HG03469 (cell line): Measurements from ENCODE around the gene PSMA1.
"Not testable (repeated sequence)": the region's sequence is repeated elsewhere in the genome, so short reads cannot be mapped to it uniquely, and the experiment has no call there.

Experiments used
- ATAC-seq: cut with Tn5 transposase; IDR thresholded peaks from one replicate; pipeline ENCODE4 v1.9.1; 2021; ENCODE audit warnings: mild to moderate bottlenecking, moderate library complexity, moderate number of reproducible peaks; ENCODE audit not compliant: unreplicated experiment

Gene PSMA1

DNA sequence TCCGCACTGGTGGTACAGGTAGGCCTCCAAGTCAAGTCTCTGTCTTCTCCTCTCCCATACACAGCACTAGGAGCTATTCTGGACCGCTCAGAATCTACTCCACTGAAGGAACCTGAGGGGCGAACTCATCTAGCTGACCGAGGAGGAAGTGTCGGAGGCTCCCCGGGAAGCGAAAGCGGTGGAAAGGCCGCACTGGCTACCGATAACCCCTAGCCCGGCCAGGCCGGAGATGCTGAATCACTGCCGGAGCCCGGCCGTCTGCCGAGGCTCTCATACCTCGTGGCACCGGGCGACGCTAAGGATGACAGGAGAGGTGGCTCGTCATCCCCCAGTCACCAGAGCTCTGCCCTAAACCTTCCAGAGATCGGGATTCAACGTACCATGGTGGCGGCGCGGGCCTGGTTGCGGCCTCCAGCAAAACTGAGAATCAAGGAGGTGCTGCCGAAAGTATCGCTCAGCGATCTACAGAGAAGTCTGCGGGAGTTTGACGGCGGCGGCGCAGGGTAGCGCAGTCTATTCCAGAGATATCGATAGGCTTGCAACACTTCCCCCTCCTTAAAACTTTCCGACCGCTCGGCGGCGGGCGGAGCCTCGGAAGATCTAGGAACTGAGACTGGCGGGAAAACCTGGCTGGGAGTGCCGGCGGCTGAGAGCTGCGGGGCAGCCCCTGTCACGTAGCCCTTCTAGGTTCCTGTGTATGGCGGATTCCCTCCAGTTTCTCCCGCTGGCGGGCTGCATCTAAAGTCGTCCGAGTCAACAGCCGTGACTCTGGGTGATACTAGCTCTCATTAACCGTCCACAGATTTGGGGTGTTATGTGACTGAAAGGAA, at the start of gene PSMA1:
Gene PSMA1, minus strand, starts transcription at position 470 of the 830 bp plus-strand sequence. Its CDS starts 87 bp downstream, at position 383.
- ATAC-seq = peak; percentile 84

DNA sequence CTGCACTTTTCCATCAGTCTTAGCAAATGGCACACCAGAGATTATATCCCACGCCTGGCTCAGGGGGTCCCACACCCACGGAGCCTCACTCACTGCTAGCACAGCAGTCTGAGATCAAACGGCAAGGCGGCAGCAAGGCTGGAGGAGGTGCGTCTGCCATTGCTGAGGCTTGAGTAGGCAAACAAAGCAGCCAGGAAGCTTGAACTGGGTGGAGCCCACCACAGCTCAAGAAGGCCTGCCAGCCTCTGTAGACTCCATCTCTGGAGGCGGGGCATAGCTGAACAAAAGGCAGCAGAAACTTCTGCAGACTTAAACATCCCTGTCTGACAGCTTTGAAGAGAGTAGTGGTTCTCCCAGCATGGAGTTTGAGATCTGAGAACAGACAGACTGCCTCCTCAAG, 49.3 kb upstream of the PSMA1 start:
- not testable (repeated sequence) for ATAC-seq

DNA sequence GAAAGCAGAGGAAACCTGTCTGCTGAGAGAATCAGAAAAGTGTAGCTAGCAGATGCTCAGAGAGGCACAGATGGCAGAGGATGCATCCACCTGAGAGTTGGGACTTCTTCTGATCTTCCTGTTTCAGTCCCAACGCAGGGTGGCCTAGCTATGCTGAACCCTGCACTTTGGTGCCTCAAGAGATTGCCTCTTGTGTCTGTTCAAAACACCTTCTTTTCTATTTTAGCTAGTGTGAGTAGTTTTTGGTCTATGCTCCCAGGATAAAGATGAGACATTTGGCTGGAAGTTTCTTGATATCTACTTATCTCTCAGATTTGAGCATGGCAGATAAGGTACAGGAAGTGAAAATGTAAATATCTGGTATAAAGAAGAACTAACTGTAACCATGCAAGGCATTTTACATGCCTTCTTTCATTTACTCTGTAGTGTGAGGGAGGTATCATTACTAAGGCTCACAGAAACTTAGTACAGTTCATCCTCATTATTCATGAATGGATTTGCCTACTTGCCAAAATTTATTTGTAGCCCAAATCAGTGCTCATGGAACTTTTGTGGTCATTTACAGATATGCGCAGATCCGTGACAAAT, 47.0 kb upstream of the PSMA1 start:
- ATAC-seq = no peak

DNA sequence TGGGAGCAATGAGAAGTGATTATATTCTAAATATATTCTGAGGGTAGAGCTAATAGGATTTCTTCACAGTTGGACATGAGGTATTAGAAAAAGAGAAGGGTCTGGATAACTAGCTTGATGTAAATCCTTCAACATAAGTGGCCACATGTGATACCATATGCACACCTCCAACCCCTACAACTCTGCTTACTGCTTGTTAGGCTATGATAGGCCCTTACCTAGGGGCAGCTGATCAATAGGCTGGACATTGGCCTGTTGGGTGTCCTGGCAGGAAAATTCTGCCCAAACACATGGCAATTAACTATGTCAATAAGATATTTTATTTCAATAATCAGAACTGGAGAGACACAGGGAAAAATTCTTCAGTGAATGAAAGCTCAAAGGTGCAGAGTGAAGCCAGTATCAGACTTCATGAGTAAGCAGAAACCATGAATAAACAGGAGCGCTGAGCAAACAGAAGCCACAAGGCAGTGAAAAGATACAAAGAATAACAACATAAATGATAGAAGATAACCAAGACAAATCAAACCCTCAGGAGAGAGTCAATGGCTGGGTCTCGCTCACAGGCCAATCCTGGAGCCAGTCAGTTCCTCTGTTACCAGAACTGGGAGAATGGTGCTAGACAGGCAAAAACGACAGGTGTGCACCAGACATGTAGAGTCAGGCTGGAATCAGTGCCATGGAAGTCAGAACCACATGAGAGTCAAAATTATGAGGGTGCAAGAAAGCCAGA, 46.3 kb upstream of the PSMA1 start:
- no peak for ATAC-seq

DNA sequence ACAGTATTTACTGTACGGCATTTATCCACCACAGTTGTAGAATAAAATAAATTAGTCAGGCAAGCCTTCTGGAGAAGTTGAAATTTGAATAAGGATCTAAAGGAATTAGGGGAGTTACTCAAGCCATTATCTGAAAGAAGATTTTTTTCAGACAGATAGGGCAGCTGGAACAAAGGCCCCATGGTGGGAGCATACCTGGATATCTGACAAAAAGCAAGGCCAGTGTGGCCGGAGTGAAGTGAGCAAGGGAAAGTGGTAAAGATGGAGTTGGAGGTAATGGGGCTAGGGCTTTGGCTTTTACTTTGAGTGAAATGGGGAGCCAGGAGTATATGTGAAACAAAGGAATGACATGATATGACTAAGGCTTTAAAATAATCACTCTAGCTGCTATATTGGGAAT, 45.7 kb upstream of the PSMA1 start:
- no peak for ATAC-seq

DNA sequence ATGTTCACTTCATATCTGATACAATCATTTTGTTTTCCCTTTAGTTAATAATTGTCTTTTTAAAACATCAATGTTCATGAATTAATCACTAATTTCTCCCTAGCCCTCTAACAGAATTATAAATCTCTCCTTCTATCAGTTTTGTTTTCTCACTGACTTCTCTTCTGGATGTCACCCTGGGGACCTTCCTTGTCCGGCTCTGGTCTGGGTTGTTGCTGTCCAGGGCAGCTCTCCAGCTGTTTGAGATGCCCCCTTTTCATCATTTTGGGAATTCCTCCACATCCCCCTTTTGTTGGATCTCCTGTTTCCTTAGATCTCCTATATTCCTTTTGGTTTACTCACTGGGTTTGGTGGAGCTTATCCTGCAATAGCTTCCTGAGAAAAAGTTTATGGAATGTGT, 35.6 kb upstream of the PSMA1 start:
- ATAC-seq = no peak

DNA sequence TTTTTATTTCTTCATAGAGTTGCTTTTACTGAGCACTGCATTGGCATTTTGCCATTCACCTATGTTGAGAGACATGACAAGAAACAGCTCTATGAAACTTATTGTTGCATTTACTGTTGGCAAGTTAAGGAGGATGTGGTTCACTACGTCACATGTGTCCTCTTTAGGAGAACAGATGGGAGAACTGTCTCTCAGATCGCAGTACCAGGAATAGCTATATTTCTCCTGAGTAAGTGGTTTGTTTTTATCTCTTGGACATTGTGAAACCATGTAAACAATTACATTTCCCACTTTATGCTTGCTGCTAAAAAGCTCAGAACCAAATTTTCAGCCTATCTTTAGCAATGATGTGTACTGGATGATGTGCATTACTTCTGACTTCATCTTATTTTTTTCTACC, 34.8 kb upstream of the PSMA1 start:
- ATAC-seq = peak; percentile 79

DNA sequence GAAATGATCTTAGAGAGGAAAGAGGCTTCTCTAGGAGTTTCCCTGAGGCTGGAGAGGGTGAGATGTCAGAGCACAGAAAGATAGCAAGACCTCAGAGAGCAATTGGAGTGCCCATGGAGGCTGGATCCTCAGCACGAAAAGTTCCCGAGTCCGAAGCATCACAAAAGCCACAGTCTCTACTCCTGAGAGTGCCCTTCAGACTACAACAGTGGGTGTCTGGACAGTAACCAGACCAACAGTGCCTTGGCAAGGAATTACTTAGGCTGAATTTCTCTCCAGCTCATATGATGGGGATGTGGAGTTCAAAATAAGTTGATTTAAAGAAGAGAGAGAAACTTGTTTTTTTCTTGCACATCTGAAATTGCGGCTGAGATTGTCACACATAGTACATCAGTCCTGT, 31.9 kb upstream of the PSMA1 start:
- ATAC-seq = no peak

DNA sequence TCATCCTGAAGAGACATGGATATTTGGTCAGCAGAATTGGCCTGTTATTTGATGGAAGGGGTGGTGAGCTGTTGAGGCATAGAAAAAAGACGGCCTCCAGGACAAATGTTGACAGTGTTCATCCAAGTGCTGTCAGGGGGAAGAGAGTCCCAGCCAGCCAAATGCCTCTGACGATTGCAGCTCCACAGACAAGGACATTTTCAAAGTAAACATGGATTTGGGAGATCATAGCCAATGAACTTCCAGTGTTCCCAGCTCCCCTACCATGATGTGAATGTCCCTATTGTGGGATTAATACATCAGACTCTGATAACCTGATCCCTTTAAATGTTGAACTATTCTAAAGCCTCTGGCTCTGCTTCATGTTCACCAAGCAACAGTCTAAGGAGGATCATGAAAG, 31.2 kb upstream of the PSMA1 start:
- no peak for ATAC-seq

DNA sequence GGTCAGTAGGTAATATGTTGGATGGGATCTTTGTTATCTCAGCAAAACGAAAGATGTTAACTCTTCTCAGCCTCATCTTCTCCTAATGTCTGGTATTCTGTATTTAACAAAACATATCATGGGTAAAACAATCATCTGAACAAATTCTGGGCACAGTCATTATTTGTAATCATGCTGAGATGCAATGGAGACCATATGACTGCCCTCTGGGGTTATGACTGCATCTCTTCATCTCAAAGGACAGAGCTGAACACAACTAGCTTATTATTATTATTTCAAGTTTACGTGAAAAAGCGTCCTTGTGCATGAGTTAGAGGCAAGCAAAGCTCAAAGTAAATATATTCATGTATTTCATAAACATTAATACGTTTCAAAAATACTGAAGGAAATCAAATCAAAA, 29.7 kb upstream of the PSMA1 start:
- no peak for ATAC-seq

DNA sequence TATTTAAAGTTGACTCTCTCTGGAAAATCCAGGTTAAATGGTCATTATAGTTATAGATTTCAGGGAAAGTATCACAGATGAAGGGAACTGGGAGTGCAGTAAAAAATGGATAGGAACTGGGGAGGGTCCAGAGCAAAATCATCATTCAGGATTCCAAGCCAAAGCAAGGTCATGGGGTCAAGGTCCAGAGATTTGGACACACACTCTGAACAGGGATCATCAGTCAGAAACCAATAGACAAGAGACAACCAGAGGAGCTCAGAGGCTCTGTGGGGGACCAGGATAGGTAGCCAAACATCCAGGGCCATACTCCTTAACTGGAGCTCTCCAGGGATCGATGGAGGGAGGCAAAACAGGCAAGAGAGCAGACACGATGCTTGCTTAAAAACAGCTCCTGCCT, 27.3 kb upstream of the PSMA1 start:
- ATAC-seq = no peak

DNA sequence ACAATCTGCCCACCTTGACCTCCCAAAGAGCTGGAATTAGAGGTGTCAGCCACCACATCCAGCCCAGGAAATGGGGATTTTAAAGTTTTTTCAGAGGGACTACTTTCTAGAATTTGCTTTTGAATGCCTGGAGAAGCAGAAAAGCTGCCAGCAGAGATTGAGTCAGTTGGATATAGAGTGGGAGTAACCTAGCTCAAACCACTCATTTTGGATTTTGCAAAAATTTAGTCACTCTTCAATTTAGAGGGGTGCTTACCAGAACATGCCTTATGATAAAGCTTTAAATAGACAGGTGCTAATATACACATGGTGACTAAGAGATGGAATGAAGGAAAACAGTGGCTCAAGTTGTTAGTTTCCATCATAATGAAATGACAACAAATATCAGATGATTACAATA, 26.5 kb upstream of the PSMA1 start:
- ATAC-seq = no peak

DNA sequence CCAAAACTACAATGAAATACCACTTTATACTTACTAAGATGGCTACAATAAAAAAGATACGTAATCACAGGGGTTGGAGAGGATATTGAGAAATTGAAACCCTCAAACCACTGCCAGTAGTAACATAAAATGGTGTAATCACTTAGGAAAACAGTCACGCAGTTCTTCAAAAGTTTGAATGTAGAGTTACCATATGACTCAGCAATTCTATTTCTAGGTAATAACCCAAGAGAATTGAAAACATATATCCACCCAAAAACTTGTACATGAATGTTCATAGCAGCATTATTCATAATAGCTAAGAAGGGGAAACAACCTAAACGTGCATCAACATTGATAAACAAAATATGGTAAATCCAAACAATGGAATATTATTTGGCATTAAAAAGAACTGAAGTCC, 24.4 kb upstream of the PSMA1 start:
- peak; percentile 97 for ATAC-seq

DNA sequence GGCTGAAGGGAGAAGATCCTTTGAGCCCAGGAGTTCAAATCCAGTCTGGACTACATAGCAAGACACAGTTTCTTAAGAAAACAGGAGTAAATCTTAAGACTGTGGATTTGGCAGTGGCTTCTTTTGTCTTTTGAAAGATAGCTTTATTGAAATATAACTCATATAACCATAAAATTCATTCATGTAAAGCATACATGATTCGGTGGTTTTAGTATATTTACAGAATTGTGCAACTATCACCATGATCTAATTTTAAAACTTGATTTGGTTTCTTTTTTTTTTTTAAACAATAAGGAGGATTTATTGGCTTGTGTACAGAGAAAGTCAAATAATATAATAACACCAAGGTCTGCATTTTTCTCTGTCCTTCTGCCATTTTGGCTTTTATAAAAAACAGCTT, 23.1 kb upstream of the PSMA1 start:
- no peak for ATAC-seq

DNA sequence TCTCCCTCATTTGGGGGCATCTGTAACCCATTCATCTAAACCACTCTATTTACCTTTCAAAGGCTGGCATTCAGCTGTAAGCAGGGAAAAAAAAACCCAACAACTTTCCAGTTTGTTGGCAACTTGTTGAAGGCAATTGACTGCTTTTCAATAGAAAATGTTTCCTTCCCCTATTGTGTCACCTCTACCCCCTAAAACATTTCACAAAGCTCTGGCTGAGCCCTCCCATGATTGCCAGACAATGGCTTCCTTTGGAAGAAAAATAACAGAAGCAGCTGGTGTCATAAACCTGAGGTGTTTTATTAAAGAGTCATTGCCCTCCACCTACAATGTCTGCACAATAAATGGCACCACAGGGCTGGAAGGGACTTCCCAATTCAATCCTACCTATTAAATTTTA, 22.1 kb upstream of the PSMA1 start:
- no peak for ATAC-seq

DNA sequence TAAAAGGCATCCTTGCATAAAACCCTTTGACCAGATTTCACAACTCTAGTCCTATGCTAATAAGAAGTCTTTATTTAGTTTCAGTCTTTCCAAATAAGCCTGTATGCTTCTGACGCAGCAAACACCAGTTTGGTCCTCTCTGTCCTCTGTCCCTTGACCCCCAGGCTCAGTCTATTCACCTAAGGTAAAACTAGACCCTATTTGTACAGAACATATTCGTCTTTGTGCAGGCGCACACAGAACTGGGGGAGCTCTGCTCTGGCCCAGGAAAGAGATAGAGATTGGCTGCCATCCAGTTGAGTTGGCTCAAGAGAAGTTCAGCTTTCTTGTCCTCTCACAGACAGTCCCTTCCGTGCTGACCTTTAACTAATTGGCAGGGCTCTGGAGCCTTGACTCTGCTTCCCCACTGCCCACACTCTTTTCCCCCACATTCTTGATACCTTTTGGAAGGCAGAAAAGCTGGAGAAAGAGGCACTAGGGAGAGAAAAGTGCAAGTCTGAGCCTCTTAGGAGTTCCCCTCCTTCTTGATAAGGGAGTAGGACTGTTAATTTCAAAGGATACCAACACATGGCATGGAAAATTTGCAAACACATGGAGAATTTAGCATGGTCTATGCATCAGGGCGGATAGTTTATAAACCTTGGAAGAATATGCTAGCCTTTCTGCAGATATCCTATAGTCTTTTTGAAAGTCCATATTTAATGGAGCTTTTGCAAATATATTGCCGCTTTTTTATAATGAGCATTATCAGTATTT, 21.2 kb upstream of the PSMA1 start:
- ATAC-seq = no peak

DNA sequence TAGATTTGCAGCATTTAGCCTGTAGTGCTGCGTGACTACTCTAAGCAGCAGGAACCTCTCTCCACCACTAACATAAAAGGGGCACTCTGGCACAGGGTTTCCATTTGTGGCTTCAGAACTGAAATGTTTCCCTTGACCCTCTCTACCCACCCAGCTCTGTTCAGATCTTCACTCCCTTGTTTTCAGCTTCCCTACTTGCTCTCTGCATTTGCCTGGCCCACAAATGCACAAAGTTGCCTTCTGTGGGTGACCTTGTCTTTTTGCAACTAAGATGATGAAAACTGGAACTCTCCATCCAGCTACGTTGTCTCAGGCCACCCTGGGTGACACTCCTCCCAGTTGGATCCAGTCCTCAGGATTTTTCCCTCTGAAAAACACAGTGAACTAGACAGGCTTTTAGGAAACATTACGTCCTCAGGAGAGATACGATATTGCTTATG, 19.8 kb upstream of the PSMA1 start:
- ATAC-seq = no peak

DNA sequence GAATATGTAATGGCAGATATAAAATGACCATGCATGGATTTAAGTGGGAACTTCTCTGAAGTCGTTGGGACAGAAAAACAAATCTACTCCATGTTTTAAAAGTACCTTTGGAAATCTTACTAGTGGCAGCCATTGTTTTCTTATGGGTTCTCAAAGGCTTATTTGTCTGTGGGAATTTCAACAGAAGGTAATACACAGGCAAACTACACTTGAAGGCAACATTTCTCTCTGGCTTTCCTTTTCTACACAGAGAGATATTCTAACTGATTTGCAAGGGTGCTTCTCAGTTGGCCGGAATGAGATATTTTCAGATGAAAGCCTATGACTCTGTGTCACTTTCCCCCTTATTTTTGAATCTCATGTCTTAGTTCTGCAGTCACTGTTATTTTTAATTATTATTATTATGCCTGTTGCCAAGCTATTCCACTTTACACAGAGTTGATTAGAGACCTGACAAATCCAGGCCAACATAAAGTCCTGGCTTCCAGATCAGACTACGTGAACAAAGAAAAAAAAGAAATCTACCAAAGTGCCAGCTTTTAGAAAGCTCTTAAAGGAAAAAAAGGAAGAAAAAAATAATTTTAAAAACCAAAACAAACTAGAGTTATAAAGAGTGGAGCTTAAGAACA, 18.9 kb upstream of the PSMA1 start:
- ATAC-seq = no peak

DNA sequence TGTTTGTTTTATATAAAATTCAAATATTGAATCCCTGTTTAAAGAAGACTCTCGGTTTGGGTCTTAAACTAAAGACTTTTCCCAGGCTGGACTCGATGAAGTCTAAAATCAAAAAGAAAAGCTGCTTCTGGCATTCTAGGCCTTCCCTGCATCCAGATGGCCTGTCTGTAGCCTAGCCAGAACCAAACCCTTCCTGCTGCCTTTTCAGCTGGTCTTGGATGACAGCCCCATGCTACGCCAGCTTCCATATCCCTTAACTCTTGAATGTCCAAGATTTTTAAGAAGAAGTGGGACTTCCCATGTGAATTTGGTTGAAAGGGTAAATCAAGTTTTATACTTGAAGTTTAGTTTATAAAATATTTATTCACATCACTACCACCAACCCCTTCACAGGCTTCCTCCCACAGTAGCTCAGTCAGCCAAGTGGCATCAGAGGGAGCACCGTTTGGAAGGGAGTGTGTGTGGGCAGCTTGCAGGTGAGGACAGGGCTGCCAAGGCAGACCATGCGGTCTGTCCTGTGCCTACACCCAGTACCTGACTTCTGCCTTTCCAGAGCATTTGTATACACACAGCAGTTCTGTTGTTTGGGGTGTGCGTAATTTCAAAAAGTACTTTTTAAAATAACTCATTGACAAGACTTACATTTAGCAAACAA, 18.2 kb upstream of the PSMA1 start:
- no peak for ATAC-seq

DNA sequence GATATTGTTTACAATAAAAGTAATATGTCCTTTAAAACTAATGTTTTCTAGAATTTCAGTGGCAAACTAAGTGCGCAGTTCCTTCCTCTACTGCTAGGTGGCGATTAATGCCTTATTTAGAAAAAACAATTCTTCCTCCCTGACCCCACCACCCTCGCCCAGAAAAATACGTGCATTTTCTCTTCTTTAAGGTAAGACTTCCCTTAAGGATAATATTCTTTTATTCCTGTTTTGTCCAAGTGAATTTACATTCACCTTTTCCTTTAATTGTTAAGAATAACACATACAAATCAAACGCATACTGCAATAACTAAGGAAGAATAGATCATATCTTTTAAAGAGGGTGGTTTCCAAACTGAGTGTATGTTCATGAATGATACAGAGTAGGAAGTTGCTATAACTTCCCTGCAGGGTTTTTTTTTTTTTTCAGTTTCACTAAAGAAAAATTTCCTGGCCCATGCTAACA, 17.0 kb upstream of the PSMA1 start:
- ATAC-seq = peak; percentile 41
